OCI-LY3 (cell line): ENCODE results near the gene KDM8.

ENCODE experiments used
- EZH2phosphoT487 ChIP-seq: fragments of 200-600 bp; shearing (Covaris generic); IDR thresholded peaks from 2 replicates; pipeline ENCODE4 v1.6.1; 2018; ENCODE audit warnings: antibody characterized with exemption, mixed run types, low read depth
- TF ChIP-seq, protein P1 (sequence below): fragments of 200-600, 300-600 bp; sonication (generic); IDR thresholded peaks from 2 replicates; pipeline ENCODE4 v1.5.1; 2014; ENCODE audit warnings: antibody characterized with exemption, low read length, low read depth

GRCh38 chr16:27239906-27240655 lies 36.8 kb downstream of the KDM8 start:
- TF ChIP-seq, protein P1, sequence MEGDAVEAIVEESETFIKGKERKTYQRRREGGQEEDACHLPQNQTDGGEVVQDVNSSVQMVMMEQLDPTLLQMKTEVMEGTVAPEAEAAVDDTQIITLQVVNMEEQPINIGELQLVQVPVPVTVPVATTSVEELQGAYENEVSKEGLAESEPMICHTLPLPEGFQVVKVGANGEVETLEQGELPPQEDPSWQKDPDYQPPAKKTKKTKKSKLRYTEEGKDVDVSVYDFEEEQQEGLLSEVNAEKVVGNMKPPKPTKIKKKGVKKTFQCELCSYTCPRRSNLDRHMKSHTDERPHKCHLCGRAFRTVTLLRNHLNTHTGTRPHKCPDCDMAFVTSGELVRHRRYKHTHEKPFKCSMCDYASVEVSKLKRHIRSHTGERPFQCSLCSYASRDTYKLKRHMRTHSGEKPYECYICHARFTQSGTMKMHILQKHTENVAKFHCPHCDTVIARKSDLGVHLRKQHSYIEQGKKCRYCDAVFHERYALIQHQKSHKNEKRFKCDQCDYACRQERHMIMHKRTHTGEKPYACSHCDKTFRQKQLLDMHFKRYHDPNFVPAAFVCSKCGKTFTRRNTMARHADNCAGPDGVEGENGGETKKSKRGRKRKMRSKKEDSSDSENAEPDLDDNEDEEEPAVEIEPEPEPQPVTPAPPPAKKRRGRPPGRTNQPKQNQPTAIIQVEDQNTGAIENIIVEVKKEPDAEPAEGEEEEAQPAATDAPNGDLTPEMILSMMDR: no peak
- no peak for TF ChIP-seq EZH2phosphoT487
